ENCODE measurements around the gene IFNGR1. TPM values are rescaled to one million over a fixed set of nuclear protein-coding genes. Genes with fewer than 3 reads are reported as not detected.

The IFNGR1 gene
- total and polyA plus RNA-seq, 2 of the 13 experiments (the other 11 are each of a cell fraction or from before 2014, with no cell fraction given), result 82.8 to 87.8 TPM

DNA sequence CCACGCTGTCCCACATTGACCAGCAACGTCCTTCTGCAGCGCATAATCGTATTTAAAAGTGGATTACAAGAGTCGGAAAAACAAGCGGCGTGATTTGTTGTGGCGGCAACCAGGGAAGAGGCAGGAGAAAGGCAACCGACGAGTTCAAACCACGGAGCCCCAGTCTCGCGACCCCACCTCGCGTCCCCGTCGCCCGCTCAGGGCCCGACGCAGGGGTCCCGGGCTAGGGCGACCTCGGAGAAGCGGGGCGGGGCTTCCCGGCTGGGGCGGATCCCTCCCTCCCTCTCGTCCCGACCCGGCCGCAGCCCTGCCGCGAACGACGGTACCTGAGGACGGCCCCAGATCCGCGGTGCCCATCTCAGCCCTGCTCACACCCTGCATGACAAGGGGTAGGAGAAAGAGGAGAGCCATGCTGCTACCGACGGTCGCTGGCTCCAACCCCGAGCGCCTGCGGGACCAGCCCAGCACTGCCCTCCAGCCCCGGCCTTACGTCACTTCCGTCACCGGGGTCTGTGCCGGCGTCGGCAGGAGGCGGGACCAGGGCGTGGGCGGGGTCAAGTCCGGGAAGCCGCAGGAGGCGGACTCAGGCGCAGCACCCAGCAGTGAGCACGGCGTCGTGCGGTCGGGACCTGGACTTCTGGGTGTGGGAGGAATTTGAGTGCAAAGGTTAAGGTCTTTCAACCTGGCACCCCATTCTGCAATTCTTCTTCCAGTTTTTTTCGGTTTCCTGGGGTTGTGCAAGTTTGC lies at the start of gene IFNGR1 (continued):
- TF ChIP-seq ZNF607 (CRISPR knock-in tag; IDR thresholded peaks at IDR 0.05; ENCODE audit: borderline replicate concordance) (peak; percentile 91), MXD1 (CRISPR knock-in tag; IDR thresholded peaks at IDR 0.05) (no peak; the same call in 1 of the 2 replicates), FOXA1 (IDR thresholded peaks at IDR 0.05) (no peak), FOXA1 (CRISPR knock-in tag; IDR thresholded peaks at IDR 0.05) (0 out of 2 replicates have a peak, but pooled peaks have one; percentile 9), NFYB (CRISPR knock-in tag; IDR thresholded peaks at IDR 0.05) (peak; percentile 46; the same call in 1 of the 2 replicates), FOXP1 (IDR thresholded peaks at IDR 0.05) (no peak), FOXP1 (CRISPR knock-in tag; IDR thresholded peaks at IDR 0.05) (no peak; the same call in 1 of the 2 replicates), KDM4B (CRISPR knock-in tag; IDR thresholded peaks at IDR 0.05) (peak; percentile 57; the same call in 1 of the 2 replicates), ZNF720 (CRISPR knock-in tag; IDR thresholded peaks at IDR 0.05) (no peak), IKZF4 (CRISPR knock-in tag; IDR thresholded peaks at IDR 0.05; ENCODE audit: borderline replicate concordance, low read depth, not compliant biosample characterization) (no peak), ZNF562 (CRISPR knock-in tag; IDR thresholded peaks at IDR 0.05; ENCODE audit: borderline replicate concordance) (no peak), FUBP1 (CRISPR knock-in tag; IDR thresholded peaks at IDR 0.05; ENCODE audit: borderline replicate concordance) (0 out of 2 replicates have a peak, but pooled peaks have one; percentile 41), ISX (CRISPR knock-in tag; conservative IDR thresholded peaks at IDR 0.05) (peak; percentile 91; the same call in 1 of the 2 replicates)
- TF ChIP-seq, protein P1, sequence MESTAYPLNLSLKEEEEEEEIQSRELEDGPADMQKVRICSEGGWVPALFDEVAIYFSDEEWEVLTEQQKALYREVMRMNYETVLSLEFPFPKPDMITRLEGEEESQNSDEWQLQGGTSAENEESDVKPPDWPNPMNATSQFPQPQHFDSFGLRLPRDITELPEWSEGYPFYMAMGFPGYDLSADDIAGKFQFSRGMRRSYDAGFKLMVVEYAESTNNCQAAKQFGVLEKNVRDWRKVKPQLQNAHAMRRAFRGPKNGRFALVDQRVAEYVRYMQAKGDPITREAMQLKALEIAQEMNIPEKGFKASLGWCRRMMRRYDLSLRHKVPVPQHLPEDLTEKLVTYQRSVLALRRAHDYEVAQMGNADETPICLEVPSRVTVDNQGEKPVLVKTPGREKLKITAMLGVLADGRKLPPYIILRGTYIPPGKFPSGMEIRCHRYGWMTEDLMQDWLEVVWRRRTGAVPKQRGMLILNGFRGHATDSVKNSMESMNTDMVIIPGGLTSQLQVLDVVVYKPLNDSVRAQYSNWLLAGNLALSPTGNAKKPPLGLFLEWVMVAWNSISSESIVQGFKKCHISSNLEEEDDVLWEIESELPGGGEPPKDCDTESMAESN (CRISPR knock-in tag; conservative IDR thresholded peaks at IDR 0.05), result peak; percentile 96
- TF ChIP-seq, protein P2, sequence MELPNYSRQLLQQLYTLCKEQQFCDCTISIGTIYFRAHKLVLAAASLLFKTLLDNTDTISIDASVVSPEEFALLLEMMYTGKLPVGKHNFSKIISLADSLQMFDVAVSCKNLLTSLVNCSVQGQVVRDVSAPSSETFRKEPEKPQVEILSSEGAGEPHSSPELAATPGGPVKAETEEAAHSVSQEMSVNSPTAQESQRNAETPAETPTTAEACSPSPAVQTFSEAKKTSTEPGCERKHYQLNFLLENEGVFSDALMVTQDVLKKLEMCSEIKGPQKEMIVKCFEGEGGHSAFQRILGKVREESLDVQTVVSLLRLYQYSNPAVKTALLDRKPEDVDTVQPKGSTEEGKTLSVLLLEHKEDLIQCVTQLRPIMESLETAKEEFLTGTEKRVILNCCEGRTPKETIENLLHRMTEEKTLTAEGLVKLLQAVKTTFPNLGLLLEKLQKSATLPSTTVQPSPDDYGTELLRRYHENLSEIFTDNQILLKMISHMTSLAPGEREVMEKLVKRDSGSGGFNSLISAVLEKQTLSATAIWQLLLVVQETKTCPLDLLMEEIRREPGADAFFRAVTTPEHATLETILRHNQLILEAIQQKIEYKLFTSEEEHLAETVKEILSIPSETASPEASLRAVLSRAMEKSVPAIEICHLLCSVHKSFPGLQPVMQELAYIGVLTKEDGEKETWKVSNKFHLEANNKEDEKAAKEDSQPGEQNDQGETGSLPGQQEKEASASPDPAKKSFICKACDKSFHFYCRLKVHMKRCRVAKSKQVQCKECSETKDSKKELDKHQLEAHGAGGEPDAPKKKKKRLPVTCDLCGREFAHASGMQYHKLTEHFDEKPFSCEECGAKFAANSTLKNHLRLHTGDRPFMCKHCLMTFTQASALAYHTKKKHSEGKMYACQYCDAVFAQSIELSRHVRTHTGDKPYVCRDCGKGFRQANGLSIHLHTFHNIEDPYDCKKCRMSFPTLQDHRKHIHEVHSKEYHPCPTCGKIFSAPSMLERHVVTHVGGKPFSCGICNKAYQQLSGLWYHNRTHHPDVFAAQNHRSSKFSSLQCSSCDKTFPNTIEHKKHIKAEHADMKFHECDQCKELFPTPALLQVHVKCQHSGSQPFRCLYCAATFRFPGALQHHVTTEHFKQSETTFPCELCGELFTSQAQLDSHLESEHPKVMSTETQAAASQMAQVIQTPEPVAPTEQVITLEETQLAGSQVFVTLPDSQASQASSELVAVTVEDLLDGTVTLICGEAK (IDR thresholded peaks at IDR 0.05), result no peak; the same call in 1 of the 2 replicates
- TF ChIP-seq, protein P2 (CRISPR knock-in tag; IDR thresholded peaks at IDR 0.05), result peak; percentile 73; the same call in 1 of the 2 replicates

Data from HepG2 (cell line).